Loucy (cell line): ENCODE data around the gene DIDO1.

Experiments
- H2AFZ ChIP-seq: fragments of 200-600 bp; sonication (generic); 2 replicates; pipeline ENCODE4 v1.6.0; 2016; ENCODE audit warnings: antibody characterized with exemption, mild to moderate bottlenecking, low read length, moderate library complexity
- H3F3A ChIP-seq: fragments of 200-600 bp; 2 replicates; pipeline ENCODE4 v1.6.0; 2016; ENCODE audit warnings: antibody characterized with exemption, low read depth, mild to moderate bottlenecking
- H3K27me3 ChIP-seq: fragments of 200-600 bp; sonication (generic); 2 replicates; pipeline ENCODE4 v1.6.1; 2014; ENCODE audit warnings: low read length, mild to moderate bottlenecking; ENCODE audit not compliant: insufficient read depth, poor library complexity, severe bottlenecking
- H3K36me3 ChIP-seq: fragments of 200-600 bp; sonication (generic); 2 replicates; pipeline ENCODE4 v1.6.1; 2016; ENCODE audit warnings: low read length; ENCODE audit not compliant: insufficient read depth
- H3K4me1 ChIP-seq: fragments of 200-600 bp; sonication (generic); 2 replicates; pipeline ENCODE4 v1.5.1; 2014; ENCODE audit warnings: low read length, mild to moderate bottlenecking; ENCODE audit not compliant: insufficient read depth, poor library complexity, severe bottlenecking
- H3K4me2 ChIP-seq: fragments of 200-600 bp; sonication (generic); 2 replicates; pipeline ENCODE4 v1.6.0; 2014; ENCODE audit warnings: antibody characterized with exemption, low read length, low read depth, mild to moderate bottlenecking; ENCODE audit not compliant: poor library complexity, severe bottlenecking
- H3K4me3 ChIP-seq: fragments of 200-600 bp; sonication (generic); 2 replicates; pipeline ENCODE4 v1.5.1; 2014; ENCODE audit warnings: low read length, mild to moderate bottlenecking, mixed read lengths; ENCODE audit not compliant: poor library complexity, severe bottlenecking
- H3K79me2 ChIP-seq: fragments of 200-600 bp; sonication (generic); 2 replicates; pipeline ENCODE4 v1.6.1; 2014; ENCODE audit warnings: low read length; ENCODE audit not compliant: insufficient read depth
- H3K9ac ChIP-seq: fragments of 200-600 bp; sonication (generic); 2 replicates; pipeline ENCODE4 v1.6.0; 2014; ENCODE audit warnings: mild to moderate bottlenecking, low read depth, low read length, moderate library complexity; ENCODE audit not compliant: poor library complexity, severe bottlenecking
- H3K9me2 ChIP-seq: fragments of 200-600 bp; sonication (generic); replicated peaks from 2 replicates; pipeline ENCODE4 v1.6.1; 2016; ENCODE audit warnings: low read depth, low read length, mixed read lengths
- H3K9me3 ChIP-seq: fragments of 200-600 bp; sonication (generic); 2 replicates; pipeline ENCODE4 v1.6.1; 2014; ENCODE audit warnings: mild to moderate bottlenecking, antibody characterized with exemption, low read length, low read depth; ENCODE audit not compliant: insufficient read depth
- H4K20me1 ChIP-seq: fragments of 200-600 bp; sonication (generic); 2 replicates; pipeline ENCODE4 v1.6.0; 2014; ENCODE audit warnings: antibody characterized with exemption, low read length, mild to moderate bottlenecking; ENCODE audit not compliant: insufficient read depth, poor library complexity, severe bottlenecking
- EZH2phosphoT487 ChIP-seq: fragments of 200-600 bp; IDR thresholded peaks from 2 replicates; pipeline ENCODE4 v1.6.1; 2018; ENCODE audit warnings: antibody characterized with exemption, mild to moderate bottlenecking, moderate library complexity, borderline replicate concordance
- TF ChIP-seq, protein P1 (sequence below): fragments of 200-600 bp; sonication (generic); conservative IDR thresholded peaks from 2 replicates; pipeline ENCODE4 v1.5.1; 2014; ENCODE audit warnings: mild to moderate bottlenecking, antibody characterized with exemption, low read length

The DIDO1 gene

DNA sequence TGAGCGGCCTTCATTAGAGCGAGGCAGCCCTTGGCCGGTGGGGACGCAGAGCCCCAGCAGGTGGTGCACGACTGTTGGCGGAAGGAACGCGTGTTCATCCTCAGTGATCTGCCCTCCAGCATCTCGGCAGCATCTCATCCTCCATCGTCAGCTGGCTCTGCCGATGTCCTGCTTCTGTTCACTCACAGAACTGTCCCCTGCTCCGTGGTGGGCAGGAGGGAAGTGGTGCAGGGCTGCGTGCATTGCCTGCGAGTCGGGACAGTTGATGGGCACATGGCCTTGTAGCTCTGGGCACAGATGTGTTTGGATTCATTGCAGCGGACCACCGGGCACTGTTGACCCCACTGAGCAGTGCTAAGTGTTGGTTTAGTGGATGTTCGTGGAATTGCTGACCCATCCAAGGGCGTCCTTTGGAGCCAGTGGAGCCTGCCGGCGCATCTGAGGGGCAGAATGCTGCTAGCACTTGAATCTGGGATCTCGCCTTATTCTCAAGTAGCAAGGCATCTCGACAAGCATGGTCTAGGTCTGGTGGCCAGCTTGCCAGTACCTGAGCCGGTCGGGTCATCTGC is 19.6 kb upstream of the DIDO1 start:
- H3K4me3 ChIP-seq, result no peak overlapping the region
- no peak overlapping the region for H2AFZ ChIP-seq
- H3K9me2 ChIP-seq, result no peaks in the 10 kb centered on the region
- H3F3A ChIP-seq, result no peaks in the 10 kb centered on the region
- H3K9me3 ChIP-seq, result no peaks in the 10 kb centered on the region
- peaks cover 26% of the 10 kb centered on the region for H4K20me1 ChIP-seq
- no peaks in the 10 kb centered on the region for H3K27me3 ChIP-seq
- H3K79me2 ChIP-seq, result peaks cover 79% of the 10 kb centered on the region
- peaks cover 14% of the 10 kb centered on the region for H3K4me1 ChIP-seq
- no peak for TF ChIP-seq EZH2phosphoT487
- TF ChIP-seq, protein P1, sequence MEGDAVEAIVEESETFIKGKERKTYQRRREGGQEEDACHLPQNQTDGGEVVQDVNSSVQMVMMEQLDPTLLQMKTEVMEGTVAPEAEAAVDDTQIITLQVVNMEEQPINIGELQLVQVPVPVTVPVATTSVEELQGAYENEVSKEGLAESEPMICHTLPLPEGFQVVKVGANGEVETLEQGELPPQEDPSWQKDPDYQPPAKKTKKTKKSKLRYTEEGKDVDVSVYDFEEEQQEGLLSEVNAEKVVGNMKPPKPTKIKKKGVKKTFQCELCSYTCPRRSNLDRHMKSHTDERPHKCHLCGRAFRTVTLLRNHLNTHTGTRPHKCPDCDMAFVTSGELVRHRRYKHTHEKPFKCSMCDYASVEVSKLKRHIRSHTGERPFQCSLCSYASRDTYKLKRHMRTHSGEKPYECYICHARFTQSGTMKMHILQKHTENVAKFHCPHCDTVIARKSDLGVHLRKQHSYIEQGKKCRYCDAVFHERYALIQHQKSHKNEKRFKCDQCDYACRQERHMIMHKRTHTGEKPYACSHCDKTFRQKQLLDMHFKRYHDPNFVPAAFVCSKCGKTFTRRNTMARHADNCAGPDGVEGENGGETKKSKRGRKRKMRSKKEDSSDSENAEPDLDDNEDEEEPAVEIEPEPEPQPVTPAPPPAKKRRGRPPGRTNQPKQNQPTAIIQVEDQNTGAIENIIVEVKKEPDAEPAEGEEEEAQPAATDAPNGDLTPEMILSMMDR, result no peak
- peaks cover 76% of the 10 kb centered on the region; the same call in 1 of the 2 replicates for H3K36me3 ChIP-seq
- no peak overlapping the region for H3K9ac ChIP-seq
- no peak overlapping the region for H3K4me2 ChIP-seq

DNA sequence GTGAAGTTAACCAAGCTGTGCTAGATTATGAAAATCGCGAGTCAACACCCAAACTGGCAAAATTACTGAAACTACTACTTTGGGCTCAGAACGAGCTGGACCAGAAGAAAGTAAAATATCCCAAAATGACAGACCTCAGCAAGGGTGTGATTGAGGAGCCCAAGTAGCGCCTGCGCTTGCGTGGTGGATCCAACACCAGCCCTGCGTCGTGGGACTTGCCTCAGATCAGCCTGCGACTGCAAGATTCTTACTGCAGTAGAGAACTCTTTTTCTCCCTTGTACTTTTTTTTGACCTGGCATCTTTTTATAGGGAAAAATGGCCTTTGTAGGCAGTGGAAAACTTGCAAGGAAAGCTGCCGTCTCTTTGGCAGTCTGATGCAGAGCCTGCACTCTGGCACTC is 18.4 kb upstream of the DIDO1 start:
- no peak overlapping the region for H3K4me2 ChIP-seq
- peaks cover 33% of the 10 kb centered on the region for H4K20me1 ChIP-seq
- H3K9ac ChIP-seq, result no peak overlapping the region
- peaks cover 90% of the 10 kb centered on the region for H3K79me2 ChIP-seq
- H3K4me3 ChIP-seq, result no peak overlapping the region
- no peaks in the 10 kb centered on the region for H3K27me3 ChIP-seq
- no peaks in the 10 kb centered on the region for H3K9me3 ChIP-seq
- TF ChIP-seq, protein P1, result no peak
- TF ChIP-seq EZH2phosphoT487, result no peak
- H3K9me2 ChIP-seq, result no peaks in the 10 kb centered on the region
- H3K36me3 ChIP-seq, result peaks cover 68% of the 10 kb centered on the region; the same call in 1 of the 2 replicates
- H3K4me1 ChIP-seq, result peaks cover 19% of the 10 kb centered on the region
- H2AFZ ChIP-seq, result no peak overlapping the region
- H3F3A ChIP-seq, result no peaks in the 10 kb centered on the region

DNA sequence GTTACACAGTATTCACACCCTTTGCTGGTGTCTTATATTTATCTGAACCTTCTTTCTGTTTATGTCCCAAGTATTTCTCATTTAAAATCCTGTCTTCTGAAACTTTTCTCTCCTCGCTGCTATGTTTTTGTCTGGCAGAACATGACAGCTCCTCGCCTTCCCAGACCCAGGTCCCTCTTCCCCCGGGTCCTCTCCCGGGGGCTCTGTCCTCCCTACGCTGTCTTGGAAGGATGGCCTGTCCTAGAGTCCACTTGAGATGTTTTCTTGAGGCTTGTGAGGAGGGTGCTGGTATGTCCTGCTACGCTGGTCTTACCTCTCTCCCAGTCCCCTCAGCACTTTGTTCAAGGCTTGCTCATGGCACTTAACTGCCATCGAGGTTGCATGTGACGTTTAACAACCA is 17.9 kb upstream of the DIDO1 start:
- H3K79me2 ChIP-seq, result peaks cover 91% of the 10 kb centered on the region
- no peaks in the 10 kb centered on the region for H3K9me2 ChIP-seq
- no peak overlapping the region for H3K4me2 ChIP-seq
- H3K9me3 ChIP-seq, result no peaks in the 10 kb centered on the region
- H3K4me3 ChIP-seq, result no peak overlapping the region
- no peak overlapping the region for H2AFZ ChIP-seq
- TF ChIP-seq, protein P1, result no peak
- TF ChIP-seq EZH2phosphoT487, result no peak
- peaks cover 39% of the 10 kb centered on the region for H4K20me1 ChIP-seq
- no peaks in the 10 kb centered on the region for H3K27me3 ChIP-seq
- H3F3A ChIP-seq, result no peaks in the 10 kb centered on the region
- H3K36me3 ChIP-seq, result peaks cover 62% of the 10 kb centered on the region; the same call in 1 of the 2 replicates
- H3K4me1 ChIP-seq, result peaks cover 25% of the 10 kb centered on the region
- H3K9ac ChIP-seq, result no peak overlapping the region
